ENCODE measurements around the gene SLC46A2.

GRCh38 chr9:112892981-112893380 is 2.3 kb upstream of the SLC46A2 start:
- TF ChIP-seq, protein P1, sequence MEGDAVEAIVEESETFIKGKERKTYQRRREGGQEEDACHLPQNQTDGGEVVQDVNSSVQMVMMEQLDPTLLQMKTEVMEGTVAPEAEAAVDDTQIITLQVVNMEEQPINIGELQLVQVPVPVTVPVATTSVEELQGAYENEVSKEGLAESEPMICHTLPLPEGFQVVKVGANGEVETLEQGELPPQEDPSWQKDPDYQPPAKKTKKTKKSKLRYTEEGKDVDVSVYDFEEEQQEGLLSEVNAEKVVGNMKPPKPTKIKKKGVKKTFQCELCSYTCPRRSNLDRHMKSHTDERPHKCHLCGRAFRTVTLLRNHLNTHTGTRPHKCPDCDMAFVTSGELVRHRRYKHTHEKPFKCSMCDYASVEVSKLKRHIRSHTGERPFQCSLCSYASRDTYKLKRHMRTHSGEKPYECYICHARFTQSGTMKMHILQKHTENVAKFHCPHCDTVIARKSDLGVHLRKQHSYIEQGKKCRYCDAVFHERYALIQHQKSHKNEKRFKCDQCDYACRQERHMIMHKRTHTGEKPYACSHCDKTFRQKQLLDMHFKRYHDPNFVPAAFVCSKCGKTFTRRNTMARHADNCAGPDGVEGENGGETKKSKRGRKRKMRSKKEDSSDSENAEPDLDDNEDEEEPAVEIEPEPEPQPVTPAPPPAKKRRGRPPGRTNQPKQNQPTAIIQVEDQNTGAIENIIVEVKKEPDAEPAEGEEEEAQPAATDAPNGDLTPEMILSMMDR (conservative IDR thresholded peaks at IDR 0.05; ENCODE audit: low read depth in 2 of 2): no peak
- TF ChIP-seq EZH2phosphoT487 (IDR thresholded peaks at IDR 0.05; ENCODE audit: unreplicated experiment) (no peak), STAT1 (IDR thresholded peaks at IDR 0.05; ENCODE audit: unreplicated experiment) (no peak), JUNB (IDR thresholded peaks at IDR 0.05; ENCODE audit: unreplicated experiment) (no peak), EZH2 (IDR thresholded peaks at IDR 0.05; ENCODE audit: low read depth, unreplicated experiment) (no peak), POLR2AphosphoS5 (IDR thresholded peaks at IDR 0.05; ENCODE audit: low read depth) (no peak), CREB1 (CRISPR knock-in tag; IDR thresholded peaks at IDR 0.05; ENCODE audit: low read depth) (no peak)
- TF ChIP-seq, protein P2, sequence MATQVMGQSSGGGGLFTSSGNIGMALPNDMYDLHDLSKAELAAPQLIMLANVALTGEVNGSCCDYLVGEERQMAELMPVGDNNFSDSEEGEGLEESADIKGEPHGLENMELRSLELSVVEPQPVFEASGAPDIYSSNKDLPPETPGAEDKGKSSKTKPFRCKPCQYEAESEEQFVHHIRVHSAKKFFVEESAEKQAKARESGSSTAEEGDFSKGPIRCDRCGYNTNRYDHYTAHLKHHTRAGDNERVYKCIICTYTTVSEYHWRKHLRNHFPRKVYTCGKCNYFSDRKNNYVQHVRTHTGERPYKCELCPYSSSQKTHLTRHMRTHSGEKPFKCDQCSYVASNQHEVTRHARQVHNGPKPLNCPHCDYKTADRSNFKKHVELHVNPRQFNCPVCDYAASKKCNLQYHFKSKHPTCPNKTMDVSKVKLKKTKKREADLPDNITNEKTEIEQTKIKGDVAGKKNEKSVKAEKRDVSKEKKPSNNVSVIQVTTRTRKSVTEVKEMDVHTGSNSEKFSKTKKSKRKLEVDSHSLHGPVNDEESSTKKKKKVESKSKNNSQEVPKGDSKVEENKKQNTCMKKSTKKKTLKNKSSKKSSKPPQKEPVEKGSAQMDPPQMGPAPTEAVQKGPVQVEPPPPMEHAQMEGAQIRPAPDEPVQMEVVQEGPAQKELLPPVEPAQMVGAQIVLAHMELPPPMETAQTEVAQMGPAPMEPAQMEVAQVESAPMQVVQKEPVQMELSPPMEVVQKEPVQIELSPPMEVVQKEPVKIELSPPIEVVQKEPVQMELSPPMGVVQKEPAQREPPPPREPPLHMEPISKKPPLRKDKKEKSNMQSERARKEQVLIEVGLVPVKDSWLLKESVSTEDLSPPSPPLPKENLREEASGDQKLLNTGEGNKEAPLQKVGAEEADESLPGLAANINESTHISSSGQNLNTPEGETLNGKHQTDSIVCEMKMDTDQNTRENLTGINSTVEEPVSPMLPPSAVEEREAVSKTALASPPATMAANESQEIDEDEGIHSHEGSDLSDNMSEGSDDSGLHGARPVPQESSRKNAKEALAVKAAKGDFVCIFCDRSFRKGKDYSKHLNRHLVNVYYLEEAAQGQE (IDR thresholded peaks at IDR 0.05; ENCODE audit: unreplicated experiment): no peak
- TF ChIP-seq, protein P3, sequence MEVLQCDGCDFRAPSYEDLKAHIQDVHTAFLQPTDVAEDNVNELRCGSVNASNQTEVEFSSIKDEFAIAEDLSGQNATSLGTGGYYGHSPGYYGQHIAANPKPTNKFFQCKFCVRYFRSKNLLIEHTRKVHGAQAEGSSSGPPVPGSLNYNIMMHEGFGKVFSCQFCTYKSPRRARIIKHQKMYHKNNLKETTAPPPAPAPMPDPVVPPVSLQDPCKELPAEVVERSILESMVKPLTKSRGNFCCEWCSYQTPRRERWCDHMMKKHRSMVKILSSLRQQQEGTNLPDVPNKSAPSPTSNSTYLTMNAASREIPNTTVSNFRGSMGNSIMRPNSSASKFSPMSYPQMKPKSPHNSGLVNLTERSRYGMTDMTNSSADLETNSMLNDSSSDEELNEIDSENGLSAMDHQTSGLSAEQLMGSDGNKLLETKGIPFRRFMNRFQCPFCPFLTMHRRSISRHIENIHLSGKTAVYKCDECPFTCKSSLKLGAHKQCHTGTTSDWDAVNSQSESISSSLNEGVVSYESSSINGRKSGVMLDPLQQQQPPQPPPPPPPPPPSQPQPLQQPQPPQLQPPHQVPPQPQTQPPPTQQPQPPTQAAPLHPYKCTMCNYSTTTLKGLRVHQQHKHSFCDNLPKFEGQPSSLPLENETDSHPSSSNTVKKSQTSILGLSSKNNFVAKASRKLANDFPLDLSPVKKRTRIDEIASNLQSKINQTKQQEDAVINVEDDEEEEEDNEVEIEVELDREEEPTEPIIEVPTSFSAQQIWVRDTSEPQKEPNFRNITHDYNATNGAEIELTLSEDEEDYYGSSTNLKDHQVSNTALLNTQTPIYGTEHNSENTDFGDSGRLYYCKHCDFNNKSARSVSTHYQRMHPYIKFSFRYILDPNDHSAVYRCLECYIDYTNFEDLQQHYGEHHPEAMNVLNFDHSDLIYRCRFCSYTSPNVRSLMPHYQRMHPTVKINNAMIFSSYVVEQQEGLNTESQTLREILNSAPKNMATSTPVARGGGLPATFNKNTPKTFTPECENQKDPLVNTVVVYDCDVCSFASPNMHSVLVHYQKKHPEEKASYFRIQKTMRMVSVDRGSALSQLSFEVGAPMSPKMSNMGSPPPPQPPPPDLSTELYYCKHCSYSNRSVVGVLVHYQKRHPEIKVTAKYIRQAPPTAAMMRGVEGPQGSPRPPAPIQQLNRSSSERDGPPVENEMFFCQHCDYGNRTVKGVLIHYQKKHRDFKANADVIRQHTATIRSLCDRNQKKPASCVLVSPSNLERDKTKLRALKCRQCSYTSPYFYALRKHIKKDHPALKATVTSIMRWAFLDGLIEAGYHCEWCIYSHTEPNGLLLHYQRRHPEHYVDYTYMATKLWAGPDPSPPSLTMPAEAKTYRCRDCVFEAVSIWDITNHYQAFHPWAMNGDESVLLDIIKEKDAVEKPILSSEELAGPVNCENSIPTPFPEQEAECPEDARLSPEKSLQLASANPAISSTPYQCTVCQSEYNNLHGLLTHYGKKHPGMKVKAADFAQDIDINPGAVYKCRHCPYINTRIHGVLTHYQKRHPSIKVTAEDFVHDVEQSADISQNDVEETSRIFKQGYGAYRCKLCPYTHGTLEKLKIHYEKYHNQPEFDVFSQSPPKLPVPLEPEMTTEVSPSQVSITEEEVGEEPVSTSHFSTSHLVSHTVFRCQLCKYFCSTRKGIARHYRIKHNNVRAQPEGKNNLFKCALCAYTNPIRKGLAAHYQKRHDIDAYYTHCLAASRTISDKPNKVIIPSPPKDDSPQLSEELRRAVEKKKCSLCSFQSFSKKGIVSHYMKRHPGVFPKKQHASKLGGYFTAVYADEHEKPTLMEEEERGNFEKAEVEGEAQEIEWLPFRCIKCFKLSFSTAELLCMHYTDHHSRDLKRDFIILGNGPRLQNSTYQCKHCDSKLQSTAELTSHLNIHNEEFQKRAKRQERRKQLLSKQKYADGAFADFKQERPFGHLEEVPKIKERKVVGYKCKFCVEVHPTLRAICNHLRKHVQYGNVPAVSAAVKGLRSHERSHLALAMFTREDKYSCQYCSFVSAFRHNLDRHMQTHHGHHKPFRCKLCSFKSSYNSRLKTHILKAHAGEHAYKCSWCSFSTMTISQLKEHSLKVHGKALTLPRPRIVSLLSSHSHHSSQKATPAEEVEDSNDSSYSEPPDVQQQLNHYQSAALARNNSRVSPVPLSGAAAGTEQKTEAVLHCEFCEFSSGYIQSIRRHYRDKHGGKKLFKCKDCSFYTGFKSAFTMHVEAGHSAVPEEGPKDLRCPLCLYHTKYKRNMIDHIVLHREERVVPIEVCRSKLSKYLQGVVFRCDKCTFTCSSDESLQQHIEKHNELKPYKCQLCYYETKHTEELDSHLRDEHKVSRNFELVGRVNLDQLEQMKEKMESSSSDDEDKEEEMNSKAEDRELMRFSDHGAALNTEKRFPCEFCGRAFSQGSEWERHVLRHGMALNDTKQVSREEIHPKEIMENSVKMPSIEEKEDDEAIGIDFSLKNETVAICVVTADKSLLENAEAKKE (CRISPR knock-in tag; IDR thresholded peaks at IDR 0.05): no peak
- TF ChIP-seq, protein P4, sequence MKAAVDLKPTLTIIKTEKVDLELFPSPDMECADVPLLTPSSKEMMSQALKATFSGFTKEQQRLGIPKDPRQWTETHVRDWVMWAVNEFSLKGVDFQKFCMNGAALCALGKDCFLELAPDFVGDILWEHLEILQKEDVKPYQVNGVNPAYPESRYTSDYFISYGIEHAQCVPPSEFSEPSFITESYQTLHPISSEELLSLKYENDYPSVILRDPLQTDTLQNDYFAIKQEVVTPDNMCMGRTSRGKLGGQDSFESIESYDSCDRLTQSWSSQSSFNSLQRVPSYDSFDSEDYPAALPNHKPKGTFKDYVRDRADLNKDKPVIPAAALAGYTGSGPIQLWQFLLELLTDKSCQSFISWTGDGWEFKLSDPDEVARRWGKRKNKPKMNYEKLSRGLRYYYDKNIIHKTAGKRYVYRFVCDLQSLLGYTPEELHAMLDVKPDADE (IDR thresholded peaks at IDR 0.05): no peak
